Stimulated activated CD8-positive, alpha-beta memory T cell treated with anti-CD3 and anti-CD28 coated beads, Interleukin-4, amount 100 ng/mL, for 4 hours (primary cell): Measurements from ENCODE around the gene ADCY5.

ENCODE experiments used
- DNase-seq, 2 donors: peaks; one replicate each; pipeline ENCODE4 v3.0.0-alpha.2; 2020; ENCODE audit warnings: low read depth in 2 of 2, low spot score in 1 of 2

The ADCY5 gene

DNA sequence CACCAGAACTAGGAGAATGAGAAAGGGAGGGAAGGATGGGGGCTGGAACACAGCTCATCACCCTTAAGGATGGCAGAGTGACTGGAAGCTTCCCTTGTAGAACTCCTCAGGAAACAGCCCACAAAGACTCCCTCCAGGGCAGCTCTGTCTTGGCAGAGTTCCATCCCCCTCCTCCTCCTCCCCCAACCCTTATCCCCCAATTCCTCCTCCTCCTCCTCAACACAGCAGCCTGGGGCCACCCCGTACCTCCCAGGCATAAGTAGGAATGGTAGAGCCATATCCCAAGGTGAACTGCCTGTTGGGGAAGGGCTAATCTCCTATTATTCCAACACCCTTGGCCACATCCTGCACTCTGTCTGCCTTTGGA, 38.8 kb downstream of the ADCY5 start:
- no peak for DNase-seq

DNA sequence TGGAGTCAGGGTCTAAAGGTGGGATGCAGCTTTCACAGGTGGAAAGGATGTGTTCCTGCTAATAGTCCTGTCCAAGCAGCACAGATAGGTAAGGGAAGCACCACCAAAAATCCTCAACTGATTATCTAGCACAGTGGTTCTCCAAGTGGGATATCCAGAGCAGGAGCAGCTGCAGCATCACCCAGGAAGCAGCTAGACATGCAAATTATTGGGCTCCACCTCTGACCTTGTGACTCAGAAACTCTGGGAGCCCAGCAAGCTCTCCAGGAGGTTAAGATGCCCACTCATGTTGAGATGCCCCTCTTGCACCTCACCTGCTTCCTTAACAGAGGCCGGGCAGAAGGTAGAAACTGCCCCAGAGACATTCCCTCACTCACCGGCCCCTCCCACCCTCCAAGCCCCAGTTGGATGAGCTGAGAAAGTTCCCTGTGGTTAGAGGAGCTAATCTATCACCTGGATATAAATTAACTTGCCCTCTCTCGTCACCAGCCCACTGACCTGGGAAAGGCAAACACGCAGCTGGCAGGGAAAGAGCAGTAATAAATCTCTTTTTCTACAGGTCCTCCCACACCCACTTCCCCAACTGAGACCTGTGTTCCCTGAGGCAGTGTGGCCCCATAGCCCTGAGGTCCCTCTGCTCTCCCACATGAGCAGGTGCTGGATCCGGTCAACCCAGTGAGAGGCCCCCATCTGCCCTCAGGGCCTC, 39.3 kb downstream of the ADCY5 start:
- no peak for DNase-seq

DNA sequence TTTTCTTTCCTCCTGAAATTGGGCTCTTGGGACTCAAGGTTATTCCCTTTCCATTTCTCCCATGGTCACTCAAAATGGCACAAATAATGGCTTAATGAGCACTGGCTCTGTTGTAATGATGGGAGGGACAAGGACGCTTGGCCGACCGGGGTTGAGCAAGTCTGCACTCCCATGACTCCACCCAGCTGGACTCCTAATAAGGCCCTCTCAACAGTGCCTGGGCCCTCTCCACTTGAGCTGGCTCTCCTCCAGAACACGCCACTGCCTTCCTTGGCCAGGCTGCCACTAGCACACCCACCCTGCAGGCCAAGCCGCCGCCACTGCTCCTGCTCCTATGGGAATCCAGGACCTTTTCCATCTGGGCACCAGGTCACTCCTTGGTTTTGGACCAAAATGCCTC, 42.3 kb downstream of the ADCY5 start:
- no peak for DNase-seq

DNA sequence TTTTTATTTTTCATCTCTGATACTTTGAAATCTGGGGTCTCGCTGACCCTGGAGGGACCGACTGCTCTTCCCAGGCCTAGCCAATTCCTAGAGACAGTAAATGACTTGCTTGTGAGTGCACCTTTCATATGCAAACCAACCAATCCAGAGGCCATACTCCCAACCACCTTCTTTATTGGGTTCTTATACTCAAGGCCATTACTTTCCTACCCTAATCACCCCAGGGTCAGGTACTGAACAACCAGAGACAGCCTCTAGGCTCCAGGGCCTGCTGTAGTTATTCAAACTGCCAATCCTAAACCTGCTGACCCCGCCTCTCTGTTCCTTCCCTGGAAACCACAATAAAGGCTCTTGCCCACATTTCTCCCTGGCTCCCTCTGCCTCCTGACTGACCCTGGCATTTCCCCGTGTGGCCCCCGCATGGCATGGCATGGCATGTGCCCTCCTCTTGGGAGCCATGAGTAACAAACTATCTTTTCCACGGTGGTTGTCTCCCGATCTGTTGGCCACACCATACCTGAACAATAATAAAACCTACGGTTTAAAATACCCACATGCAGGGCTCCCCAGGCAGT, 42.9 kb downstream of the ADCY5 start:
- DNase-seq: no peak

DNA sequence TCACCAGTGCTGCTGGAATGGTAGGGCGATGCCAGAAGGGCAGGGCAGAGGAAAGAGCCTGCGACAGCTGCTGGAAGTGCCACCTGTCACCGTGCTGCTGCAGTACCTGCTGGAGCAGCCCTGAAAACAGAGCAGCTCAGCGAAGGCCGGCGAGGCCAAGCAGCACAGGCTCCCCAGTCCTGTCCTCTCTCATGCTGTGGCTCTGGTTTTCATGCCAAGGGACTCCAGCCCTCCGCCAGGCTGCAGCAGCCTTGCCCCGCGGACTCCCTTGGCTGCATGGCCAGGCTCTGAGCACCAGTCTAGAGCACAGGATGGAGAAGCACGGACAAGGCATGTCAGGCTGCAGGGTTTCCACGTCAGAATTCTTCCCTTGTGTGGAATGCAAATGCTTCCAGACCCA, 43.9 kb downstream of the ADCY5 start:
- DNase-seq: no peak

DNA sequence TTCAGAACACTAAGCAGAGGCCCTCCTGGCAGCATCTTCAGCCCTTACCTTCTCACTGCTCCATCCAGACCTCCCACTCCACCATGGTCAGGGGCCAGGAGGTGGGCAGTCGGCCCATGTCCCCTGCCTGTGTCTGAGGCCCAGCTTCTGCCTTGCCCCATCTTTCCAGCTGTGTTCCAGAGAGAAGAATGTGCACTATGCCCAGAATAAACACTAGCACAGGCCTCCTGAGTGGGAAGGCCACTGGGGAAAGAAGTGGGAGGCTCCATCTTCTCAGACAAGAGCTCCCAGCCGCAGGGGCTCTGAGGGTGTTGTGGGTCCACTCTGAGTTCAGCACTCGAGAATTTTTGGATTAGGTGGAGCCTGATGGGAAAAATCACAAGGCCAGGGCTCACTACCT, 44.5 kb downstream of the ADCY5 start:
- DNase-seq: no peak

DNA sequence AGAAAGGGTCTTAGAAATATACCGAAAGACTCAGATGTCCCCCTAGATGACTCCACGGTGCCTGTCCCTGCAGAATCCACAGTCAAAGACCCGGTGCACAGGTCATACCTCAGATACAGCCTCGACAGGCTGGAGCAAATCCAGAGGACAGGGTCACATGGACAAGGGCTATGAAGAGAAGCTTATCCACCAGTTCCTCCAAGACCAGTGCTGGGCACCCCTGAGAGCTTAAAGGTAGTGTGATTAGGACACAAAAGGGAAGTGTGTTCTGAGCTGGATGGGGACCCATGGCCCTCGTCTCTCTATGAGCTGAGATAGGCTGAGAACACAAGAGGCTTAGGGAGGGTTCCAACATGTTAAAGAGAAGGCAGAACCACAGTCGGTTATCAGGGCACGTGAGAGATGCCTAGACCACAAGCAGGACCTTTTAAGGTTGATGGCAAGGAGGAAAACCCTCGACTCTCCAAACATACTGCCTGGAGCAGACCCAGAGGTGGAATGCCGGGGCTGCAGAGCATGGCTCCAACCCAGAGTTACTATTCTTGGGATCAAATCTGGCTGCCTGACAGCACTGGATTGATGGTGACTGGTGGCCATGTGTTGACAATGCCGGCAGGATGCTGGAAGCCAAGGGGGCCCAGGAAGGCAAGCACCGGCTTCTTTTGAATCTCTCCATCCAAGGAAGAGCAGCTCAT, 46.9 kb downstream of the ADCY5 start:
- DNase-seq: no peak

DNA sequence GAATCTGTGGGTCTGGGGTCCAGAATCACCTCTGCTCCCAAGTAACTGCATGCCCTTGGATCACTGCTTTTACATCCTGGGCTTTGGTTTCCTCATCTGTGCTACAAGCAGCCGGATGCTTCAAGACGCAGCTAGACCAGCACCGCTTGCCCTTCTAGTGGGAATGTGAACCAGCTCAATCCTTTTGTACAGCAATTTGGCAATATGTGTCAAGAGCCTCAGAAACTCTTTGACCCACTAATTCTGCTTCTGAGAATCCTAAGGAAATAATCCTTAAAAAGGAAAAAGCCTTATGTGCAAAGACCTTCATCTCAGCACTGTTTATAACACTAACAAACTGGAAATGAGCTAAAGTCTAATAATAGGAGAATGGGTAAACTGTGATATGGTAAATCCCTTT, 48.7 kb downstream of the ADCY5 start:
- no peak for DNase-seq

DNA sequence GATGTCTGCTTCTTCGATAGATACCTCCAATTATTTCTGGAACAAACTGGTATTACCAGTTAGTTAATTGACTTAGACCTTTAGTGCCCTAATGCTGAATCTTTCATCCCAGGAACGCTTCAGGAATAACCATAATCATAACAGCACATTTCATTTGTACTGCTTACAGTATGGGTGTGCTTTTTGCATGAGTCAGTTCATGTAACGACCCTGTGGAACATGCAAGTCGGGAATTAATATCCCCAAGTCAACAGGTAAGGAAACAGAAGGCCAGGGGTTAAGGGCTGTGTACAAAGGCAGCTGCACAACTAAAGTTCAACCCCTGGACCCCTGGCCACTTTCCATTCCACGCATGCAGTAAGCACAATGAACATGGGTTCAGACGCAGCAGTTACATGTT, 49.2 kb downstream of the ADCY5 start:
- no peak for DNase-seq

DNA sequence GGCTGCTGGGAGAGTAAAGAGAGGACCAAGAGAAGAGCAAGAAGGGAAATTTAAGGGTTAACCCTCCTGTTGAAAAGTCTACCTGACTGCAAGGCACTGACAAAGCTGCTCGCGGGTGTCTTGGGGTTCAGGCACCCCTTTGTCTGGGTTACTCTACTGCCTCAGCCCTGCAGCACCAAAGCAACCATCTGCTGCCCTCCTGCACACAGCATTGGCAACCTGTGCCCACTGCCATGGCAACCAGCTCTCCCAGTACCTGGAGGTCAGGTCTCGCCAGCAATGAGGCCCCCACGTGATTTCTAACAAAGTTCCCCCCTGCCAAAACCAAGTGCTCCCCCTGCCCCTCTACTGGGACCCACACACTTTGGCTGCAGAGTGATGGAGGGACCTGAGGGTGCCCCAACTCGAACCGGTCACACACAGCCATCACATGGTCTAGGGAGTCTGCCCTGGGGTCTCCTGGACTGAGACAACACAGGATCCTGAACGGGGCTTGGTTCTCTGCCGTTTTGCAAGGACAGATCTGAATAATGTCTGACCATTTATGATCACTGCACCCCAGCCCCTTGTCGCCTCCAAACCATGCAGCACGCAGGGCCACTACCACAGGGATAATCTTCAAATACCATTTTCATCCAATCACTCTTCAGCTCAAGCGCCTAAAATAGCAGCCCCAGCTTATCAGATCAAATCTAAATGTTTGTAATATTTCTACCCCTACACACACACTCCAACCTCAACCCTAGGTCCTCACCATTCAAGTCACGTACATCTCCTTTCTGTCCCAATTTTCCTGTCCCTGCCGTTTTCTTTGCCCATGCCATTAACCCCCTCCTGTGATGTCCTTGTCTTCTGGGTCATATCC, 50.7 kb downstream of the ADCY5 start:
- no peak for DNase-seq

DNA sequence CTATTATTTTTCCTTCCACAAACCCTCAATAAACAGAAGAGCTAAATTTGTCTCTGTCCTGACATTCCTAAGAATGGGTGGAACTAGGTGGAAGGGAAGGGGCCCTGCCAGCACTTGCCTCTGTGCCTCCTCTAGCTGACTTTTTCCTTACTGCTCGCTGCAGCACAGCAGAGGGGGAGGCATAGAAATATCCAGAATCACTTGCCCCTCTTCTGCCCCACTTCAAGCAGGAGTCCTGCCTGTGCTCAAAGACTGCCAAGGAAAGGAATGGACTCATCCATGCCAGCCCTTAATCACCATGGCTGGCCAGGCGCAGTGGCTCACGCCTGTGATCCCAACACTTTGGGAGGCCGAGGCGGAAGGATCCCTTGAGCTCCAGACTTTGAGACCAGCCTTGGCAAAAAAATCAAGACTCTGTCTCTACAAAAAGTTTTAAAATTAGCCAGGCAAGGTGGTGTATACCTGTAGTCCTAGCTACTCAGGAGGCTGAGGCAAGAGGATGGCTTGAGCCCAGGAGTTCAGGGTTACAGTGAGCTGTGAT, 51.8 kb downstream of the ADCY5 start:
- DNase-seq: no peak

DNA sequence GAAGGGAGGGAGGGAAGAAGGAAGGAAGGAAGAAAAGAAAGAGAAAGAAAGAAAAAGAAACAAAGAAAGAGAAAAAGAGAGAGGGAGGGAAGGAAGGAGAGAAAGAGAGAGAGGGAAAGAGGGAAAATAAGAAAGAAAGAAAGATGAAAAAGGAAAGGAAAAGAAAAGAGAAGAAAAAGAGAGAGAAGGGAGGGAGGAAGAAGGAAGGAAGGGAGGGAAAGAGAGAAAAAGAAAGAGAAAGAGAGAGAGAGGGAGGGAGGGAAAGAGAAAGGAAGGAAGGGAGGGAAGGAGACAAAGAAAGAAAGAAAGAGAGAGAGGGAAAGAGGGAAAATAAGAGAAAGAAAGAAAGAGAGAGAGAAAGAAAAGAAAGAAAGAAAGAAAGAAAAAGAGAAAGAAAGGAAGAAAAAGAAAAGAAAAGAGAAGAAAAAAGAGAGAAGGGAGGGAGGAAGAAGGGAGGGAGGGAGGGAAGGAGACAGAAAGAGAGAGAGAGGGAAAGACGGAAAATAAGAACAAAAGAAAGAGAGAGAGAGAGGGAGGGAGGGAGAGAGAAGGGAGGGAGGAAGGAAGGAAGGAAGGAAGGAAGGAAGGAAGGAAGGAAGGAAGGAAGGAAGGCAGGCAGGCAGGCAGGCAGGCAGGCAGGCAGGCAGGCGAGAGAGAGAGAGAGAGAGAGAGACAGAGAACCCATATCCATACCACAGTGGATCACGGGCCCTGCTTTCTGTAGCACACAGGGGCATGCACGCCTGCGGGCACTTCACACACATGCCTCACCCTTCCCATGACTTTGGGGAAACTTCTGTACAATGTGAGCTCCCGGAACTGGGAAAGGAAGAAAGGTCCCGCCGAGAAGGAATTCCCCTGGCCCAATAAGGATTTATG, 52.5 kb downstream of the ADCY5 start:
- DNase-seq: no peak

DNA sequence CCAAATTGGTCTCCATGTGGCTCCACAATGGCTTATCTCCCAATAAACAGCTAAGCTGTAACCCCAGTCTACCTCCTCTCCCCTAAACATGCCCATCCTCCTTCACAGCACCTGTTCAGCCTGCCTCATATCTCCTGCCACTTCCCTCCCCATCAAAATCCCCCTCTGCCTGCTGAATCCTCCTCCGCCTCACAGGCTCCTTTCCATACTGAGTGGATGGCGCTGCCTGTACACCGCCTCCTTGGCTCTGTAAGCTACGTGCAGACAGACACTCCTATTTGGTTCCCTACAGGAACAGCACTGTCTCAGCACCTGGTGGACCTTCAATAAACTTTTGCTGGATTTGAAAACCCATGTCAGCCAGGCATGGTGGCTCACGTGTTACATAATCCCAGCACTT, 53.7 kb downstream of the ADCY5 start:
- DNase-seq: no peak

DNA sequence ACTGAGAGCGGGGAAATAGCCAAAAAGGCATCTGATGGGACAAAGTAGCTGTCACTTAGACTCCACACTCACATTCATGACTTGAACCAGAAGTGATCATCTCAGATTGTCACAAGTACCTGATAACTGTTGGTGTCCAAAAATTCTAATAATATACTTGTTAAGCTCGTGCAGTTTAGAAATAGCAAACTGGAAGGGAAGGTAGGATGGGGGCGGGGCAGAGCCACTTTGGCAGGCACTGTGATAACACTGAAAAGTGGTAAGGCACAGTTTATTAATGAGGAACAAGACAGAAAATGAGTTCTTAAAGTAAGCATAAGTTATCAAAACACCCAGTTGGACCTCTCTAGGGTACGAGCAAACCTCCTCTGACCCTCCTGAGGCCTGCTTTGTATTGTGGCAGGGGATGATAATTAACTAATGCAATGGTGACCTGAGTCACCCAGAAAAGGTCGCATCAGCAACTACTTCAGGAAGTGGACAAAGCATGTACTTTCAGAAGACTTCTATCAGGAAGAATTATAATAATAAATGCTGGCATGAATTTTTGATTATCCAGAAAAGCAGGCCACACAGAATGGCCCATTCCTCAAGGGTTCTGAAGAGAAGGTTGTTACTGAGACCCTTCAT, 54.4 kb downstream of the ADCY5 start:
- no peak for DNase-seq

DNA sequence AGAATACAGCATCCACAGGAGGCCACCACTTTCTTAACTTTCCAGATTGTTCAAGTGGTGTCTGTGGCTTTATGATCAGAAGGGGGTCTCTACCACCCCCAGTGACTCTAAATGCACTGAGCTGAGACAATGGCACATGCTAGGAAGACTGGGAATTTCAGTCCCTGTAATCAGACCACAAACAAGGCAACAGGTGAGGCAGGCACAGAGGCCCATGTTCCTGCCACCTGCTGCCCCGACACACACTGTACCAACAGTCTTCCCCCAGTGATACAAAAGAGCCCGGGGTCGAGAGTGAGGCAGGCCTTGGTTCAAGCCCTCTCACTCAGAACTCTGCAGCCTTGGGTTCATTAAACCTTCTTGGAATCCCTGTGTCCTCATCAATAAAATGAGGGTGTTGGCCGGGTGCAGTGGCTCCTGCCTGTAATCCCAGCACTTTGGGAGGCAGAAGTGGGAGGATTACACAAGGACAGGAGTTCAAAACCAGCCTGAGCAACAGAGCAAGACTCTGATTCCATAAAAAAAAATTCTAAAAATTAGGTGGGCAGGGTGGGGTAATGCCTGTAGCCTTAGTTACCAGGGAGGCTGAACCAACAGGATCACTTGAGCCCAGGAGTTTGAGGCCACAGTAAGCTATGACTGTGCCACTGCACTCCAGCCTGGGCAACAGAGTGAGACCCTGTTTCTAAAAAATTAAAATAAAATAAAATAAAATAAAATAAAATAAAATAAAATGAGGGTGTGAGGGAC, 55.8 kb downstream of the ADCY5 start:
- no peak for DNase-seq

DNA sequence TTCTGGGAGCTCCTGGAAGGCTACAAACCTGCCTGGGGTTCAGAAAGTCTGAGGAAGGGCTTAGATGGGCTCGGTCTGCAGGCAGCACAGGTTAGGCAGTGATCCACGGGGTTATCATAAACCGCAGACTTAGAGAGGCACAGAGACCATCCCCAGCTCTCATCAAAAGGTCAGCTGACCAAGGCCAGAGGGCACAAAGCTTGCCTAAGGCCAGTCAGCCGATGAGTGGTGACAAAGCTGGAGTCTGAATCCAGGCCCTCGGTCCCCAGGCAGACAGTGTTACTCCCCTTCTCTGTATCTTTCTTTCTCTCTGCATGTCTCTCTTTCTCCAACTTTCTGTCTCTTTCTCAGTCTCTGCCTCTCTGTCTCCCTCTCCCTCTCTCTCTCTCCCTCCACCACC, 56.5 kb downstream of the ADCY5 start:
- DNase-seq: no peak

DNA sequence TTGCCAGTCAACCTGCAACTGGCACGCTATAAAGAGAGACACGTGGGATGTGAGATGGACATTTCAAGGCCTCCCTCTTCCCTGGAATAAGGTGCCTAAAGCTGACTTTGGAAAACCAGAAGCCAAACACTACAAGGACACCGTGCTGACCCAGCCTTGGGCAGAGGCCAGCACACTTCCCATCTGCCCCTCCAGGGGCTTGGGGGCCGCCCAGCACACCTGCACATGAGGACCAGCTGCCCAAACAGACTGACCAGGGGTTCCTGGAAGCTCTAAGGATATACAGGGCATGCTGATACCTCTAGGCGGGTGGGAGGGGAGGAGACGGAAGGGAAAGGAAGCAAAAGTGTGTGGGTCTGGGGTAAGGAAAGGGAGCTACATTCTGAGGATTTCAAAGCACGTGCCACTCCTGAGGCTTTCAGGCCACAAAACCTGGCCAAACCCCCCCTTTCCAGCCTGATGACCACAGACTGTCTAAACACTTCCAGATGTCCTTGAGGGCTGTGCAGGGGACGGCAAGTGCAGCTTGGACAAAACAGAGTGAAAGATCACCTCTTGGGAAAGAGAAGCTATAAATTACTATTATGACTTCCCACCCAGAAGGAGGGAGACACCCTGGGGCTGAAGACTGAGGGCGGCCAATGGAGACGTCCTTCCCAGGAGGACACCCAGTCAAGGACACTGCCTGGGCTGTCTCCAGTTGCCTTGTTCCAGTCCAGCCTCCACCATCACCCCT, 57.9 kb downstream of the ADCY5 start:
- DNase-seq: no peak

DNA sequence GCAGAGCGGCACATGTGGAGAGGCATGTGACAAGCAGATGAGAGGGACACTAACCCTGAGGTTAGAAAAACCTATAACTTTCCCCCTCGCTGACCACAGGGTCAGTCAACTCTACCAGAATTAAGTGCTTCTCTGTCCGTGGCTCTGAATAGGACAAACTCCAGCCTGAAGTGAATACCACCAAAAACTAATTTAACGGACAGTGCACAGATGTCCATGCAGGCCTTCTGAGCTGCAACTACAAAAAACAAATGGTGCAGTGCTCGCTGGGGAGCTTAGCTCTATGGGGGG, 59.3 kb downstream of the ADCY5 start:
- no peak for DNase-seq
